SHP77 (cell line): Measurements from ENCODE around the gene FOXO6.

Experiments used
- DNase-seq, 2 experiments: peaks; one replicate each; lab custom pipeline; 2025; lab: John Stamatoyannopoulos, UW

Gene FOXO6

DNA sequence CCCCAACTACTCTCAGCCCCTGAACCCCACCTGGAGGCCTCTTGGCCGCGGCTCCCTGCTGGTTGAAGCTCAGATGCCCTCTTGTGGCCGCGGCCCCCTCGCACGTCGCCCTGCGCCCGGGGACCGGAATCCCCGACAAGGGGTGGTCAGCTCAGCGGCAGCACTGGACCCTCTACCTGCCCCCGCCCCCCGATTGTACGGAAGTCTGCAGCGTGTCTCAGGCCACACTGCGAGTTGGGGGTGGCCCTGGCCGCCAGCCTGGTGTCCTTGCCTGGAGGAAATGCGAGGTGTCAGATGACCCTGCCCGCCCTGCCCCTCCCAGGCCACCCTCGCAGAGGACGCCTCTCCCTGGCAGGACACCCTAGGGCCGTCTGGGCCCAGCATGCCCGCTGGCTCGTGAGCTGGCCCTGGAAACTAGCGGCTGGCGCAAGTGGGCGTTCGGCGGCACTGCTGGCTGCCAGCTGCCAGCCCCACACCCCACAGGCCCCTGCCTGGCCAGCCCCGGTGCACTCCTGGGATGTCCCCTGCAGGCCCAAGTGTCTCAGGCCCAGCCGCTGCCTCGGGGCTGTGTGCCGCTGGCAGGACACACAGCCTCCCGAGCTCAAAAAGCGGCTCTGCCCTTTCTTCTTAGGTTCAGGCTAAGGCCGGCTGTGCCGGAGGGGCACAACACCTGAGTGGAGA is 62.4 kb downstream of the FOXO6 start:
- DNase-seq: peak in 1 of 2 experiments; percentile 4

GRCh38 chr1:41424581-41425118 is 63.4 kb downstream of the FOXO6 start:
- no peak for DNase-seq

GRCh38 chr1:41425369-41425768 is 64.1 kb downstream of the FOXO6 start:
- DNase-seq: no peak

DNA sequence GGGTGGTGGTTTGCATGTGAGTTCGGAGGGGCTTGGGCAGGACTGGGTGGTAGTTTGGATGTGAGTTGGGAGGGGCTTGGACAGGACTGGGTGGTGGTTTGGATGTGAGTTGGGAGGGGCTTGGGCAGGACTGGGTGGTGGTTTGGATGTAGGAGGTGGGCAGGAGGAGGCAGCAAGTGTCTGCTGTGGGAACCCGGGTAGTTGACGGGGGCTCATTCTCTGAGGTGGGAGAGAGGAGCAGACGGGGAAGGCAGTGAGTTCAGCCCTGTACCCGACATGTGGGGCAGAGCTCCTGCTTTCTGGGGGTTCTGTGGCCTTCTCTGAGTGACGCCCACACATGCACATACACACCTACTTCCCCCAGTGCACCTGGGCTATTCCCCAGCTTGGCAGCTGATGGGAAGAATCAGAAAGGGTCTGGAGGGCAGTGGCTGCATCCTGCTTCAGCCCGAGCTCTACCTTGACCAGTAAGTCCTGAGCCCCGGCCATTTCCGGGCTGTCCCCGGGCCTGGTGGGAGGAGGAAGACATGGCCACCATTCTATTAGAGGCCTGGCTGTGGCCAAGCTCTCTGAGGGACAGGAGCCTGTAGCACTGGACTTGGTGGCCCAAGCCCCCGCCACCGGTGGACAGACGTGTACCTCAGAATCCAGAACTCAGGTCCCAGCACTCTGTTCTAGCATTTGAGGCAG is 65.1 kb downstream of the FOXO6 start:
- DNase-seq: no peak

DNA sequence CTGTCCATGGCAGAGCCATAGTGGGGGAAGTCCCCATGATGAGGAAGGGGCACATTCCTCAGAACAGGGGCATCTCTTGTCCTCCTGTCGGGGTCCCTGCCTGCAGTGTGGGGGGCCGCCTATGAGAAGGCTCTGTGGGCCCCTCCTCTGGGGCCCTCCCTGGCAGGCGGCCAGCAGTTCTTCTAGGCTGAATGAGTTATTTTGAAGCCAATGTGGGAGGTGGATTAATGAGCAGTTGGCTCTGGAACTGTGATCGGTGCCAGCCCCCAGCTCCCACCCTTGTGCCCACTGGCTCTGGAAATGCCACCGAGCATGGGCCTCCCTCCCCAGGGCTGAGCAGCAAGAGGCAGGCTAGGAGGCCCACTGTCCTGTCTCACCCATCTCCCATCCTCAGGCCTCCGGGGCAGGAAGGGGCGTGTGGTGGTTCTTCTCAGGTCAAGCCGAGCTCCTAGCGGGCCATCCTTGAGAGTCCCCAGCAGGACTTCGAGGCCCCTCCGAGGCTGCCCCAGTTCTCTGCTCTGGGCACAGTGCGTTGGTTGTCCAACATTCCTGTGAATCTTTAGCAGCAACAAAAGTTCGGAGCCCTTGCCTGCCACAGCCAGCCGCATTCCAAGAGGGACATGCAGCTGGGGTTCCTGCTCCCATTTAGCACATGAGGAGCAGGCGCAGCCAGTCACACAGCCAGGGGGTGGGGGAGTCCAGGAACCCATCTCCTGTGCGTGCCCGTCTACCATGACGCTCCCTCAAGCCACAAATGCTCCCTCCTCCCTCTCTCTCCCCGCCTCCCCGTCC is 66.1 kb downstream of the FOXO6 start:
- DNase-seq: no peak

DNA sequence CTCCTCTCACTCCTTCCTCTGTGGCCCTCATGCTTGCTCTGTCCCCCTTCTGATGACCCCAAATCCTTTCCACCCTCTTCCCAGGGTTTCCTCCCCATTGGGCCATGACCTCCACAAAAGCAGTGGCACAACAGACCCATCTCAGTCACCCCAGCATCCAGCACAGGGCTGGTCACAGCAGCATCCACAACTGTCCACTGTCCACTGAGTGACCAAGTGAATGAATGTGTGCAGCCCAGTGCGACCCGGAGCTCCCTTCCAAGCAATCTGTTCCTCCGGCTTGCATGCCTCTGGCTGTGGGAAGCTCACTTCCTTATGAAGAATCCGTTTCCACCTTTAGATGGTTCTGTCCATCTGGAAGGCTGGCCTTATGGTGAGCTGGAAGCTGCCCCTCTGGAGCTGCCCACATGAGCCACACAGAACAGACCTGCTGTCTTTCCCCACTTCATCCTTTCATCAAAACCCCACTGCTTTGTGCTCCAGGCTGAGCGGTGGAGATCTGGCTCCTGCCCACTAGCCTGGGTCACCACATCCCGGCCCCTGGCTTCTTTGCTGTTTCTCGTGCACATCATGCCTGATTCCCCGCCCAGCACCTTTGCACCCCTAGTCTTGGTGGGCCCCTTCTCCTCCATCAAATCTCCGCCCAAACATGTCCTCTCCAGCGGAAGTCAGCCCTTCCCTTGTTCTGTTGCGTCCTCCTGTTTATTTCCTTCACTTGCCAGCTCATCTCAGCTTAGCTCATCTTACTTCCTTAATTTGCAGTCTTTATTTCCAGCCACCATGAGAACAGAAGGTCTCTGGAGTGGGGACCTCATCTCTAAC is 66.9 kb downstream of the FOXO6 start:
- DNase-seq: no peak

DNA sequence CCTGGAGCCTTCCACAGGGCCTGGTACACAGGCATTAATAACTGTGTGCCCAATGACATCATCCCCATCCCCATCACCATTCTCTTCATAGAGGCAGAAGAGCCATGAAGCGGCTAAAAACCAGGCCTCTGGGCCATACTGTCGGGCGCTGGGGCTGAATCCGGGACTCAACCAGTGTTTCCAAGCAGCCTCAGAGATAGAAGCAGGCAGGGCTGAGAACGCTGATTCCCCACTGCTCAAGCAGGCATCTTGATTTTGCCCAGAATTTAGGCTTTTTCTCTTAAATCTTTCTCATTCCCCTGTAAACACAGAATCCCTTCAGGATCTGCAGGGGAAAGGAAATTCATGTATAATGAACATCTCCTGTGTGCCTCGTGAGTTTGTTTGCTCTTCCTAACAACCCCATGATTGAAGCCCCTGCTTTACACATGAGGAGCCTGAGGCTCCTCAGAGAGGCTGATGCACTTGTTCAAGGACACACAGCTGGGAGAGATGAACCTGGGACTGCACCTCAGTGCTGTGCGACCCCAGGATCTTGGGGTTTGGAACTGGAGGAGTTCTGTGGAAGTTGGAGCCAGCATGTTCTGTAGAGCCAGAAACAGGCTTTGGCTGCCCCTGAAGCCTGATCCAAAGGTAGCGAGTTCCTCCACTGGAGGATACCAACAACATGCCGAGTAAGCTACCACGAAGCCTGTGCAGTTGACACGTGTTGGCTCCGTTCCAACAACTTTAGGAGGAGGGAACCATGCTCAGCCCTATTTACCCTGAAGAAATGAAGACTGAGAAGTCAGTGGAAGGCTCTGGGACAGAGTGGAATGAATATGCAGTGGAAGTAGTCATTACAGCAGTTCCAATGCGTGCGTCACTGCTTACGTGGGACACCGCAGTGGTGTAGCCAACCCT is 67.8 kb downstream of the FOXO6 start:
- no peak for DNase-seq

GRCh38 chr1:41429641-41430035 is 68.4 kb downstream of the FOXO6 start:
- no peak for DNase-seq

DNA sequence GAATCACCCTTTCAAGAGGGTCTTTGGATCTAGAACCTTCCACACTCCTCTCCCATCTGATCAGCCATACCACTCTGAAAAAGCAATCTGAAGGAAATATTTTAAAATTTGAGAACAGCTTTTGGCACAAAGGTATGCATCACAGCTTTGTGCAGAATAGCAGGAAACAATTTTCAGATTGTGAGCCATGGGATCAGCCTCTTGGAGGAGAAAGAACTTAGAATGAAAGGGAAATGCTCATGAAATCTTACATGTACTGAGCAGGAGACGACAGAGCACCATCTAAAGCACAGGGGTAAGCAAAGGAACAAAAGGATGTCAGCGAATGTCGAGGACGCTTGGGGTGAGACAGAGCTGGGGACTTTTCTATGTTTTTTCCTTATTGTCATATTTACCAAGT is 68.8 kb downstream of the FOXO6 start:
- DNase-seq: no peak

GRCh38 chr1:41430582-41430981 is 69.3 kb downstream of the FOXO6 start:
- no peak for DNase-seq

DNA sequence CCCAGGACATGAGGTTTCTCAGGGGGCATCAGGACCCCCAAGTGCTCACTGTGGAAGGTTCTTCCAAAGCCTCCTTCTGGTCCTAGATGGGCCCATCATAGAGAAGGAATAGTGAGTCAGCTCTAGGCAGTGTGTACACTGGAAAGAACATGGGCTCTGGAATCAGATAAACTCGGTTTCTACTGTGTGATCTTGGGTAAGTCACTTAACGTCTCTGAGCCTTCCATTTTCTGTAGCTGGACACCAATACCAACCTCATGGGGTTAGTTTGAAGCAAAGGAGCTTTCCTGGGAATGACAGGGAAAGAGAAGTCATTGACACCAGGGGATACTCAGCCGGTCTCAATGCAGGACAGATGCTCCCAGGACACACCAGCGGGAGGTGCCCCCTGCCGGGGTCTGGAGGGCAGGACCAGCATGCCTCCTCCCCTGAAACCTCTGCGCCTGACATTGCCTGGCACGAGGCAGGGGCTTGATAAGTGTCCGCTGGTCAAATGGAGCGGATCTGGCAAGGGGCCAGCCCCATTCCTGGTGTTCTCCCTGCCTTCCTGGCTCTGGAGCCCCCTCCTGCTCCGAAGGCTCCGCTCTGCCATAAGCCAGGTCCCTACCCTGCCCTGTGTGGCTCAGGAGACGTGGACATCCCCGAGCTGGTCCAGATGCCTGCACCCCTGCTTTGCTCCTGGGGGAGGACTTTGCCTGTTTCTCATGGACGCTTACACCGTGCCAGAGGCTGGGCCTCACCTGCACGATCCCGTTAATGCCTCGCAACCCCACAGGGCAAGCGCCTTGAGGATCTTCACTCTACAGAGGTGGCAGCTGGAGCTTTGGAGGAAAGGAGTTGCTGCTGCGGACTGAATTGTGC is 70.5 kb downstream of the FOXO6 start:
- DNase-seq: peak in 1 of 2 experiments; percentile 34
